ENCODE results near the gene IFI27L2. TPM values are rescaled to one million over a fixed set of nuclear protein-coding genes. Genes with fewer than 3 reads are reported as not detected.

IFI27L2 gene
- total RNA-seq, 1 experiment from 2014 or later = 4.7 TPM

GRCh38 chr14:94119071-94119470, 10.3 kb downstream of the IFI27L2 start:
- H3K27ac Mint-ChIP-seq (ENCODE audit: unreplicated experiment) = no peak overlapping the region
- no peaks in the 10 kb centered on the region for H3K9me3 Mint-ChIP-seq (ENCODE audit: unreplicated experiment)
- H3K4me3 Mint-ChIP-seq (ENCODE audit: unreplicated experiment) = no peak overlapping the region
- intact Hi-C loops (cut with micrococcal nuclease; ENCODE audit: unreplicated experiment) = no loop called here
- H3K4me1 Mint-ChIP-seq (ENCODE audit: low read depth, unreplicated experiment) = no peaks in the 10 kb centered on the region
- Histone ChIP-seq H3K9me3 (no peaks in the 10 kb centered on the region), H3K4me1 (no peaks in the 10 kb centered on the region), H3K4me3 (ENCODE audit: low read depth, low read length) (no peak overlapping the region), H3K36me3 (ENCODE audit: control insufficient read depth, insufficient read depth, low read length) (no peaks in the 10 kb centered on the region), H3K27me3 (replicated peaks; ENCODE audit: control insufficient read depth, insufficient read depth, low read length) (0 out of 2 replicates have a peak, but pooled peaks cover 1% of the 10 kb centered on the region)
- peaks cover 4% of the 10 kb centered on the region for H3K27me3 Mint-ChIP-seq (ENCODE audit: insufficient read depth, unreplicated experiment)
- H3K36me3 Mint-ChIP-seq (ENCODE audit: insufficient read depth, unreplicated experiment) = no peaks in the 10 kb centered on the region
- POLR2A ChIA-PET = no interaction called here
- BruUV-seq (replicated peaks) = no TSS peak
- DNase-seq = no peak
- CTCF ChIA-PET = no interaction called here
- TF ChIP-seq CTCF (IDR thresholded peaks at IDR 0.05; ENCODE audit: insufficient read depth in 1 of 2, low read depth in 1 of 2, low read length in 1 of 2, severe bottlenecking in 1 of 2, unreplicated experiment in 1 of 2) = no peak

- BruUV-seq (replicated peaks) = no TSS peak
- H3K36me3 ChIP-seq (ENCODE audit: control insufficient read depth, insufficient read depth, low read length) = no peaks in the 10 kb centered on the region
- no peak overlapping the region for H3K4me3 ChIP-seq (ENCODE audit: low read depth, low read length)
- H3K9me3 ChIP-seq = no peaks in the 10 kb centered on the region
- Mint-ChIP-seq H3K27me3 (ENCODE audit: insufficient read depth, unreplicated experiment) (peaks cover 4% of the 10 kb centered on the region), H3K4me3 (ENCODE audit: unreplicated experiment) (no peak overlapping the region), H3K9me3 (ENCODE audit: unreplicated experiment) (no peaks in the 10 kb centered on the region), H3K36me3 (ENCODE audit: insufficient read depth, unreplicated experiment) (no peaks in the 10 kb centered on the region), H3K4me1 (ENCODE audit: low read depth, unreplicated experiment) (no peaks in the 10 kb centered on the region), H3K27ac (ENCODE audit: unreplicated experiment) (no peak overlapping the region)
- TF ChIP-seq CTCF (IDR thresholded peaks at IDR 0.05; ENCODE audit: insufficient read depth in 1 of 2, low read depth in 1 of 2, low read length in 1 of 2, severe bottlenecking in 1 of 2, unreplicated experiment in 1 of 2) = no peak
- no peak for DNase-seq
- H3K27me3 ChIP-seq (replicated peaks; ENCODE audit: control insufficient read depth, insufficient read depth, low read length) = no peaks in the 10 kb centered on the region
- POLR2A ChIA-PET = no interaction called here
- CTCF ChIA-PET = no interaction called here
- intact Hi-C loops (cut with micrococcal nuclease; ENCODE audit: unreplicated experiment) = no loop called here
- no peaks in the 10 kb centered on the region for H3K4me1 ChIP-seq
Measured at GRCh38 chr14:94117856-94118255, 11.5 kb downstream of the IFI27L2 start.

GRCh38 chr14:94116701-94117100, 12.7 kb downstream of the IFI27L2 start:
- intact Hi-C loops (cut with micrococcal nuclease; ENCODE audit: unreplicated experiment) = no loop called here
- no peaks in the 10 kb centered on the region for H3K27me3 ChIP-seq (replicated peaks; ENCODE audit: control insufficient read depth, insufficient read depth, low read length)
- H3K9me3 ChIP-seq = no peaks in the 10 kb centered on the region
- Mint-ChIP-seq H3K27me3 (ENCODE audit: insufficient read depth, unreplicated experiment) (peaks cover 4% of the 10 kb centered on the region), H3K4me1 (ENCODE audit: low read depth, unreplicated experiment) (no peaks in the 10 kb centered on the region), H3K36me3 (ENCODE audit: insufficient read depth, unreplicated experiment) (no peaks in the 10 kb centered on the region), H3K9me3 (ENCODE audit: unreplicated experiment) (no peaks in the 10 kb centered on the region), H3K4me3 (ENCODE audit: unreplicated experiment) (no peak overlapping the region), H3K27ac (ENCODE audit: unreplicated experiment) (no peak overlapping the region)
- no peaks in the 10 kb centered on the region for H3K4me1 ChIP-seq
- CTCF ChIA-PET = no interaction called here
- no peak for DNase-seq
- no peaks in the 10 kb centered on the region for H3K36me3 ChIP-seq (ENCODE audit: control insufficient read depth, insufficient read depth, low read length)
- H3K4me3 ChIP-seq (ENCODE audit: low read depth, low read length) = no peak overlapping the region
- POLR2A ChIA-PET = no interaction called here
- BruUV-seq (replicated peaks) = no TSS peak
- TF ChIP-seq CTCF (IDR thresholded peaks at IDR 0.05; ENCODE audit: insufficient read depth in 1 of 2, low read depth in 1 of 2, low read length in 1 of 2, severe bottlenecking in 1 of 2, unreplicated experiment in 1 of 2) = no peak
